Ramos (cell line): ENCODE data around the gene SLC25A44.
"Not testable (repeated sequence)": the region's sequence is repeated elsewhere in the genome, so short reads cannot be mapped to it uniquely, and the experiment has no call there.

Experiments used
- in situ Hi-C: fragments of 300-500 bp; cut with MboI; formaldehyde crosslinking; loops from one replicate; pipeline ENCODE4 v1.14.3; 2022; ENCODE audit warnings: low sequenced_read_pairs; ENCODE audit not compliant: unreplicated experiment

The SLC25A44 gene

GRCh38 chr1:156160743-156161171, 33.1 kb upstream of the SLC25A44 start:
- in situ Hi-C loops: no loop called here

- in situ Hi-C loops: no loop called here
Measured at GRCh38 chr1:156162430-156163037, 31.4 kb upstream of the SLC25A44 start.

GRCh38 chr1:156163712-156164111, 30.2 kb upstream of the SLC25A44 start:
- in situ Hi-C loops: no loop called here

- in situ Hi-C loops: no loop called here
Measured at GRCh38 chr1:156164125-156164831, 29.6 kb upstream of the SLC25A44 start.

- in situ Hi-C loops: no loop called here
Measured at GRCh38 chr1:156165083-156165482, 28.8 kb upstream of the SLC25A44 start.

GRCh38 chr1:156167536-156167935, 26.4 kb upstream of the SLC25A44 start:
- in situ Hi-C loops: no loop called here

DNA sequence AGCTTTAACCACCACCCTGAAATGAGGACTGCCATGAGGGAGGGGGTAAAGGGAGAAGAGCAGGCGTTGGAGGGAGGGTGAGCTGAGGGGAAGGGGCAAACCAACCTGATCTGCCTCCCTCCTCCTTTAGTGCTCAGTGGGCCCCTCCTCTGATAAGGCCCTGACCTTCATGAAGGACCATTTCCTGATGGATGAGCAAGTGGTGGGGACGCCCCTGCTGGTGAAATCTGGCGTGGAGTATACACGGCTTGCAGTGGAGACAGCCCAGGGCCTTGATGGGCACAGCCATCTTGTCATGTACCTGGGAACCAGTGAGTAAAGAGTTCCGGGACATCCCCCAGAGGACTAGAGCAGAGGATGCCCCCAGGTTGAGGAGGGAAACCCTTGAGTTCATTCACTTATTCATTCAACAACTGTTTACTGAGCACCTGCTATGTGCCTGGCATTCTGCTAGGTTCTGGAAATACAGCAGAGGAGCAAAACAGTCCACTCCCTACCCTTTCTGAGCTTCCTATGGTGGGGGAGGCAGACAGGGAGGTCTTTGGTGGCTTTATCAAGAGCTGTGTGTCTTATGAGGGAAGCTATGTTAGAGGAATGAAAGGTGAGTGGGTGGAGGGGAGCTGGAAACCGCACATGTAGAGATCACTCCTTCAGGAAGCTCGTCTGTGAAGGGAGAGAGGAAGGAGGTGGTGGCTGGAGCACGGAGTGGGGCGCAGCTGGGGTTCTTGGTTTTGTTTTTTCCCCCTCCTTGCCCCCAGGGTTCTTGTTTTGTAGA, 21.0 kb upstream of the SLC25A44 start:
- in situ Hi-C loops: no loop called here

DNA sequence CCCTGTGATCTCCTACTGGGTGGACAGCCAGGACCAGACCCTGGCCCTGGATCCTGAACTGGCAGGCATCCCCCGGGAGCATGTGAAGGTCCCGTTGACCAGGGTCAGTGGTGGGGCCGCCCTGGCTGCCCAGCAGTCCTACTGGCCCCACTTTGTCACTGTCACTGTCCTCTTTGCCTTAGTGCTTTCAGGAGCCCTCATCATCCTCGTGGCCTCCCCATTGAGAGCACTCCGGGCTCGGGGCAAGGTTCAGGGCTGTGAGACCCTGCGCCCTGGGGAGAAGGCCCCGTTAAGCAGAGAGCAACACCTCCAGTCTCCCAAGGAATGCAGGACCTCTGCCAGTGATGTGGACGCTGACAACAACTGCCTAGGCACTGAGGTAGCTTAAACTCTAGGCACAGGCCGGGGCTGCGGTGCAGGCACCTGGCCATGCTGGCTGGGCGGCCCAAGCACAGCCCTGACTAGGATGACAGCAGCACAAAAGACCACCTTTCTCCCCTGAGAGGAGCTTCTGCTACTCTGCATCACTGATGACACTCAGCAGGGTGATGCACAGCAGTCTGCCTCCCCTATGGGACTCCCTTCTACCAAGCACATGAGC, 17.2 kb upstream of the SLC25A44 start:
- in situ Hi-C loops: no loop called here

DNA sequence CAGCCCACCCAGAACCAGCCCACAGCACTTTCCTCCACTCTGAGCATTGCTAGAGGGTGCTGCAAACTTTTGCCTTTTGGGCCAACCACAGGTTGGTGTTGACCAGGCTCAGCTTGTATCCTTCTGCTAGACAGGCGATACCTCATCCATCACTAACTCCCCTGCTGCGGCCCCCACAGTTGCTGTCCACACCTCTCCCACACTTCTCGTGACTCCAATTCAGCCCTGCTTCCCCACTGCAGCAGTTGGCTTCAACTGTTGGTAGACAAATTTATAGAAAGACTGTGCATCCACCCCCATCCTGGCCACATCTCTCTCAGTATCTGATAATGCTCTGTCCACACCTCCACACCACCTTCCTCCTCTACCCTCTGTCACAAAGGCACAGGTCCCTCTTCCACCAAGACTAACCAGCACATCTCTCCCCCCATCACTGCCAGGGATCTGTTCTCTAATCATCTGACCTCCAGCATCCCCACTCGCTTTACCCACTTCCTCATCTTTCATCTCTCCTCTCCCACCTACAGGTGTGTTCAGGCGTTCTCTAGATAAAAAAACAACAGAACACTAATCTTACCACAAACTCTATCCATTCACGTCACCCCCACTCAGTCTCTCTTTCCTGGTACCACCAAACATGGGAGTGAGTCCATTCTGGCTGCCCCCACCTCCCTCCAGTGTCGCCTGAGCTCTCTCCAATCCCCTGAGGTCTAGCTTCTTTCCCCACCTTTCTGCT, 15.8 kb upstream of the SLC25A44 start:
- in situ Hi-C loops: no loop called here

DNA sequence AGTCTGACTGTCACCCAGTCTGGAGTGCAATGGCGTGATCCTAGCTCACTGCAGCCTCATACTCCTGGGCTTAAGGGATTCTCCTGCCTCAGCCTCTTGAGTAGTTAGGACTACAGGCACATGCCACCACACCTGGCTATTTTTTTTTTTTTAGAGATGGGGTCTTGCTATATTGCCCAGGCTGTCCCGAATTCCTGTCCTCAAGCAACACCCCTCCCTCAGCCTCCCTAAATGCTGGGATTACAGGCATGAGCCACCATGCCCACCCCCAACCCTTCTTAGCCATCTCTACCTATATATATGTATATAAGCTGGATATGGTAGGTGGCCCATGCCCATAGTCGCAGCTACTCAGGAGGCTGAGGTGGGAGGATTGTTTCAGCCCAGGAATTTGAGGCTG, 13.4 kb upstream of the SLC25A44 start:
- in situ Hi-C loops: no loop called here

DNA sequence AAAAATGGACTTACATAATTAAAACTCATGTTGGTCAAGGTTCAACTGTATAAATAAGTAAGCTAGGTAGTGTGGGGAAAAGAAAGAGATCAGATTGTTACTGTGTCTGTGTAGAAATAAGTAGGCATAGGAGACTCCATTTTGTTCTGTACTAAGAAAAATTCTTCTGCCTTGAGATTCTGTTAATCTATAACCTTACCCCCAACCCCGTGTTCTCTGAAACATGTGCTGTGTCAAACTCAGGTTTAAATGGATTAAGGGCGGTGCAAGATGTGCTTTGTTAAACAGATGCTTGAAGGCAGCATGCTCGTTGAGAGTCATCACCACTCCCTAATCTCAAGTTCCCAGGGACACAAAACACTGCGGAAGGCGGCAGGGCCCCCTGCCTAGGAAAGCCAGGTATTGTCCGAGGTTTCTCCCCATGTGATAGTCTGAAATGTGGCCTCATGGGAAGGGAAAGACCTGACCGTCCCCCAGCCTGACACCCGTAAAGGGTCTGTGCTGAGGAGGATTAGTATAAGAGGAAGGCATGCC, 12.4 kb upstream of the SLC25A44 start:
- in situ Hi-C loops: not testable (repeated sequence)

GRCh38 chr1:156182010-156182779, 11.7 kb upstream of the SLC25A44 start:
- in situ Hi-C loops: not testable (repeated sequence)

GRCh38 chr1:156186347-156187177, 7.3 kb upstream of the SLC25A44 start:
- in situ Hi-C loops: not testable (repeated sequence)

GRCh38 chr1:156190265-156190664, 3.6 kb upstream of the SLC25A44 start:
- in situ Hi-C loops: not testable (repeated sequence)

- in situ Hi-C loops: no loop called here
Measured at GRCh38 chr1:156191292-156191964, 2.5 kb upstream of the SLC25A44 start.

GRCh38 chr1:156193208-156193487, 756 bp upstream of the SLC25A44 start:
- in situ Hi-C loops: no loop called here

GRCh38 chr1:156194300-156194652, 372 bp downstream of the SLC25A44 start:
- in situ Hi-C loops: no loop called here

DNA sequence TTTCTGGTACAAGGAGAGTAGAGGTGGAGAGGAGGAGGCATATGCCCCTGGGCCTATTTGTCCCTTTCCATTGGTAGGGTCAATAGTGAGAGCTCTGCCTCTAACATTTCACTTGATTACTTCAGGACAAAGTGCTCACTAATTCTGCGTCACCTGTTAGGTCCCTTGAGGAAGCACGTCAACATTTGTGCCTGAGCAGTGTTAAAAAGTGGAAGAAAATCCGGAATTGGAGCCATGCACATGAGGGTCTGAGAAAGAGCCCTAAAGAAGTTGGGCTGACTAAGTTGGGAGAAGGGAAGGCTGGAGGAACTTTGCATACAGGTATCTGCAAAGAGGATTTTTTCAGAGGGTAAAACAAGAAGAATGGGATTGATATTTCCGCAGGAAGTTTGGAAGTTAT, 1.9 kb downstream of the SLC25A44 start:
- in situ Hi-C loops: no loop called here
